Body of pancreas (tissue), 4 donors: Measurements from ENCODE around the gene DYRK1A. TPM values are rescaled to one million over a fixed set of nuclear protein-coding genes. Genes with fewer than 3 reads are reported as not detected.
A peak's percentile ranks its signal among the peaks of the same experiment; 100 is the strongest.

Experiments used
- ATAC-seq: fragments of 150-250 bp; one replicate; pipeline ENCODE4 v1.9.1; 2016
- DNase-seq, 4 donors: peaks; one replicate each; pipeline ENCODE4 v3.0.0-alpha.2; 2019
- H3K27ac ChIP-seq, 4 donors: fragments of 200-600 bp; sonication (generic); 1 replicate in 3 of 4; 2 replicates in 1 of 4; pipeline versions ENCODE4 v1.5.1 to v1.6.1; 2016 to 2019; ENCODE audit warnings: mild to moderate bottlenecking in 1 of 4, mixed read lengths in 1 of 4, moderate library complexity in 1 of 4
- H3K27me3 ChIP-seq, 2 donors: fragments of 200-600 bp; sonication (generic); one replicate each; pipeline ENCODE4 v1.6.0; 2016; ENCODE audit warnings: mild to moderate bottlenecking in 1 of 2
- H3K36me3 ChIP-seq, 2 donors: fragments of 200-600 bp; sonication (generic); replicated peaks in 1 of 2; 2 replicates each; pipeline ENCODE4 v1.5.1; 2016; ENCODE audit warnings: low read depth in 2 of 2; ENCODE audit not compliant: insufficient read depth in 1 of 2
- H3K4me1 ChIP-seq: fragments of 200-600 bp; sonication (generic); one replicate; pipeline ENCODE4 v1.6.0; 2016
- H3K4me3 ChIP-seq, 2 donors: fragments of 200-600 bp; sonication (generic); 1 replicate in 1 of 2; 2 replicates in 1 of 2; pipeline ENCODE4 v1.5.1; 2016 to 2019
- H3K9me3 ChIP-seq, 3 donors: fragments of 200-600 bp; sonication (generic); 1 replicate in 2 of 3; 2 replicates in 1 of 3; pipeline ENCODE4 v1.5.1; 2016
- CTCF ChIP-seq, 7 experiments: fragments of 450-650 bp in 4 of 7; fragments of 200-600 bp in 3 of 7; sonication (generic) in 3 of 7; IDR thresholded peaks; one replicate each; pipeline ENCODE4 v1.5.1; 2016 to 2019; ENCODE audit warnings: antibody characterized with exemption in 7 of 7
- POLR2A ChIP-seq, 3 donors: fragments of 450-650 bp; IDR thresholded peaks; one replicate each; pipeline ENCODE4 v1.6.1; 2016; ENCODE audit warnings: antibody characterized with exemption in 3 of 3, mild to moderate bottlenecking in 2 of 3
- WGBS, 2 donors: methylation state at CpG; one replicate each; pipeline ENCODE4 v1.1.5; 2017; 5-methylcytosine and 5-hydroxymethylcytosine counted together
- intact Hi-C: fragments of 100-400 bp; cut with DNase I; formaldehyde crosslinking; loops from one replicate; pipeline ENCODE4 v1.15.1; 2023
- total RNA-seq, 2 donors: library from RNA; depleted of rRNA; stranded (reverse); fragments of >200 nt; gene quantifications; one replicate each; pipeline ENCODE4 v1.1.0, GENCODE V29; 2016

Gene DYRK1A
- total RNA-seq, 2 donors from 2014 or later: 42.5 to 44.1 TPM

GRCh38 chr21:37370152-37371040 is 3.8 kb downstream of the DYRK1A start:
- peak overlapping the region in 3 of 4 donors; percentile 22 to 99 (median 39) for H3K27ac ChIP-seq
- H3K27me3 ChIP-seq: no peaks in the 10 kb centered on the region
- no peaks in the 10 kb centered on the region for H3K36me3 ChIP-seq
- intact Hi-C loops: no loop called here
- H3K9me3 ChIP-seq: no peaks in the 10 kb centered on the region
- ATAC-seq (no peak), DNase-seq (no peak)
- TF ChIP-seq POLR2A (IDR thresholded peaks at IDR 0.05) (no peak), CTCF (IDR thresholded peaks at IDR 0.05) (no peak)
- 12 to 19% methylated on average over 8 of the region's 8 CpGs for WGBS, 2 donors
- no peak overlapping the region for H3K4me3 ChIP-seq
- peaks cover 61% of the 10 kb centered on the region for H3K4me1 ChIP-seq

GRCh38 chr21:37371041-37371397 is 4.4 kb downstream of the DYRK1A start:
- Histone ChIP-seq H3K27ac (peak overlapping the region in 3 of 4 donors; percentile 22 to 99 (median 39)), H3K4me3 (no peak overlapping the region), H3K4me1 (peaks cover 66% of the 10 kb centered on the region), H3K27me3 (no peaks in the 10 kb centered on the region), H3K36me3 (no peaks in the 10 kb centered on the region), H3K9me3 (no peaks in the 10 kb centered on the region)
- intact Hi-C loops: no loop called here
- 59 to 60% methylated on average over 2 of the region's 2 CpGs for WGBS, 2 donors
- TF ChIP-seq POLR2A (IDR thresholded peaks at IDR 0.05) (no peak), CTCF (IDR thresholded peaks at IDR 0.05) (no peak)
- ATAC-seq (no peak), DNase-seq (no peak)

GRCh38 chr21:37372127-37372731 is 5.7 kb downstream of the DYRK1A start:
- Histone ChIP-seq H3K4me3 (no peak overlapping the region), H3K27ac (no peak overlapping the region), H3K27me3 (no peaks in the 10 kb centered on the region), H3K4me1 (peaks cover 78% of the 10 kb centered on the region), H3K36me3 (no peaks in the 10 kb centered on the region), H3K9me3 (no peaks in the 10 kb centered on the region)
- 84 to 94% methylated on average over 3 of the region's 3 CpGs for WGBS, 2 donors
- DNase-seq (no peak), ATAC-seq (no peak)
- intact Hi-C loops: no loop called here
- TF ChIP-seq CTCF (IDR thresholded peaks at IDR 0.05) (no peak), POLR2A (IDR thresholded peaks at IDR 0.05) (no peak)

GRCh38 chr21:37372951-37373350 is 6.4 kb downstream of the DYRK1A start:
- 75 to 85% methylated on average over 3 of the region's 3 CpGs for WGBS, 2 donors
- ATAC-seq (no peak), DNase-seq (no peak)
- H3K36me3 ChIP-seq: no peaks in the 10 kb centered on the region
- peaks cover 78% of the 10 kb centered on the region for H3K4me1 ChIP-seq
- H3K9me3 ChIP-seq: no peaks in the 10 kb centered on the region
- TF ChIP-seq CTCF (IDR thresholded peaks at IDR 0.05) (no peak), POLR2A (IDR thresholded peaks at IDR 0.05) (no peak)
- intact Hi-C loops: no loop called here
- H3K27me3 ChIP-seq: no peaks in the 10 kb centered on the region
- no peak overlapping the region for H3K4me3 ChIP-seq
- H3K27ac ChIP-seq: no peak overlapping the region
